GM19099 (cell line): ENCODE measurements around the gene ENPP4.

Source experiments
- POLR2A ChIP-seq: IDR thresholded peaks from 3 replicates; pipeline ENCODE4 v1.6.1; 2011; ENCODE audit warnings: low read depth; ENCODE audit not compliant: insufficient read length; ENCODE audit errors: extremely low read depth

The ENPP4 gene

DNA sequence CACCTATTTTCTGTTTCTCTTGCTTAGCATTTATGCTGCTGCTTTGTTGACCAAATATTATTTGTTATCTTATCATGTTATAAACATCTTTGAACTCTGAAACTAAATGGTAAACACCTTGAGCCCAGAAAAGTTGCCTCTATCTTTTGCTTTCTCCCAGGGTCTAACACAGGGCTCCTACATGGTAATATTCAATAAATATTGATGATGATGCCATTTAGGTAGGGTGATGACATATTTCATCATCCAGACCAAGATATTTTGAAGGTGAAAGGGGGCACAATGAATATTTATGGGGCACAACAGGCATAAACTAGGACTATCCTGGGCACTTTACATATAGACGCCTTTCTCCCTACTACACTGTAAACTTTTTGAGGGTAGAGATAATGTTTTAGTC, 11.6 kb upstream of the ENPP4 start:
- TF ChIP-seq POLR2A = no peak

DNA sequence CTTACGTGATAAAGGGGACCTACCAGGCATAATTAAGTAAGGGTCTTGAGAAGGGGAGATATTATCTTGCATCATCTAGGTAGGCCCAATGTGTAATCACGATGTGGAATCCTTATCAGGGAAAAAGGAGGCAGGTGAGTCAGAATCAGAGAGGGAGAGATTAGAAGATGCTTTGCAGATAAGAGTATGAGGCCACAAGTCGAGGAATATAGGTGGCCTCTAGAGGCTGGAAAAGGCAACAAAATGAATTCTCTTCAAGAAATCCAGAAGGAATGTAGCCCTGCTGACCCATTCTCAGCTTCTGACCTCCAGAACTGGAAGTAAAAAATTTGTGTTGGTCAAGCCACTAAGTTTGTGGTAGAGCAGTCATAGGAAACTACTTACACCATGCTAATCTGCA, 11.0 kb upstream of the ENPP4 start:
- TF ChIP-seq POLR2A = no peak

DNA sequence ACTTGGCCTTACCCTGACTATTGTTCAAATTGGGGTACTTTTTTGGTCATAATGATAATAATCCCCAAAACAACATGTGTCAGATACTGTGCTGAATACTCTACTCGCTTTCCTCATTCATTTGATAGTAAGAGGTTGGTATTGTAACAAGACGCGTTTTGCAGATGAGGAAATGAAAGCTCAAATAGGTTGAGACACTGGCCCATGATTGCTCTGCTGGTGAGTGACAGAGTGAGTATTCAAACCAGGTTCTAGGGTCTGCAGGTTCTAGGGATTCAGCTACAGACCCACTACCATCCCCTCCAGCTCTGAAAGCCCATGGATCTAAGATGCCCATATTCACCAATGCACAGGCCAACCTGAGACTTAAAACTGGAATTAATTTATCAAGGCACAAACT, 1.3 kb upstream of the ENPP4 start:
- no peak for TF ChIP-seq POLR2A

DNA sequence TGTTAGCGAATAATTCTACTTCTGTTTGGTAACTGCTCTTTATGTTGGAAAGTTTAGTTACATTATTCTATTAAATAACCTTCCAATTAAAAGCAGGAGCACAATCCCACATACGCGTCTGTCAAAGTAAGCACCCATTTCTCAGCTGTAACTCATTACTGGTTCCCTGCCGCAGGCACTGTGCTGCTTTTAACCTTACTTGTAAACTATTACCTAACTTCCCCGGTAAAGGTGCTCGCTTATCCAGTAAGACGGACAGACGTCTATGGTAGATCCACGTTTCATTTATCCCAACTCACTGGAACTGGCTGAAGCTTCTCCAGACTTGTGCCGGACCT, 529 bp upstream of the ENPP4 start:
- no peak for TF ChIP-seq POLR2A

DNA sequence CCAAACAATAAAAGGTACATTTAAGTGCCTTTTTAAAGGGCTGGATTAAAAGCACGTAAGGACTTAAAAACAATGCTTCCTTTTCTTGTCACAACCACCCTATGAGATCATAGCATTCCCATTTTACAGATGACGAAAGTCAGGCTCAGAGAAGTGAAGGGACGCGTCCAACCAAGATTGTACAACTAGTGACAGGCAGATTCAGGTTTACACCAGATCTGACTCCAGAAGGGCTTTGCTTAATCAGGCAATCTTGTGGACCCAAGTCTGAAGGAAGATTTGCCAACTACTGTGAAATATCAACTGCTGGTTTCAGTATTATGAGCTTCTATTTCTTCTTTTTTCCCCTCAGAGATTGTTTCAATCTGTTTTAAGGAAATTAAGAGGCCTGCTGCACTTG, 877 bp downstream of the ENPP4 start:
- no peak for TF ChIP-seq POLR2A

DNA sequence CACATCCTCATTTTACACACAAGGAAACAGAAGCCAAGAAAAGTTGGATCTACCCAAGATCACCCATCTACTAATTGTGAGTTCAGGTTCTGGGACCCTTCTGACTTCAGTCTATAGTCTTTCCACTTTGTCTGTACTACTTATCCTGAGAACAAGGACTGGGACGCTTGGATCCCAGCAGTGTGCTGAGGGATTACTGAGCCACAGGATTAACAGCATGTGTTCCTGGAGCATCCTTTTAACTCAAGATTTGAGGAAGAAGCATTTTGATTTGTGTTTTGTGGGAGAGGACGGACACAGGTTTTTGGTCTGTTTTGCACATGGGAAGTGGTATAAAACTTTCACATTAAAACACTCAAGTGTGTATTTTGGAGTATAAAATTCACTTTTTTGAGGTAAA, 4.4 kb downstream of the ENPP4 start:
- no peak for TF ChIP-seq POLR2A

DNA sequence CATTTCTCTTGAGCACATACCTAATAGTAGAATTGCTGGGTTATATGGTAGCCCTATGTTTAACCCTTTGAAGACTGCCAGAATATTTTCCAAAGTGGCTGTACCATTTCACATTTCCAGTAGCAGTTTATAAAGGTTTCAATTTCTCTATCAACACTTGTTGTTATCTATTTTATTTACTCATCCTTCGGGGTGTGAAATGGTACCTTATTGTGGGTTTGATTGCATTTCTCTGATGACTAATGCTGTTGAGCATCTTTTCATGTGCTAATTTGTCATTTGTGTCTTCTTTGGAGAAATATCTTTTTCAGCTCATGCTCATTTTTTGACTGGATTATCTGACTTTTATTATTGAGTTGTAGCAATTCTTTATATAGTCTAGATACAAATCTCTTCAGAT, 5.4 kb downstream of the ENPP4 start:
- TF ChIP-seq POLR2A = no peak

DNA sequence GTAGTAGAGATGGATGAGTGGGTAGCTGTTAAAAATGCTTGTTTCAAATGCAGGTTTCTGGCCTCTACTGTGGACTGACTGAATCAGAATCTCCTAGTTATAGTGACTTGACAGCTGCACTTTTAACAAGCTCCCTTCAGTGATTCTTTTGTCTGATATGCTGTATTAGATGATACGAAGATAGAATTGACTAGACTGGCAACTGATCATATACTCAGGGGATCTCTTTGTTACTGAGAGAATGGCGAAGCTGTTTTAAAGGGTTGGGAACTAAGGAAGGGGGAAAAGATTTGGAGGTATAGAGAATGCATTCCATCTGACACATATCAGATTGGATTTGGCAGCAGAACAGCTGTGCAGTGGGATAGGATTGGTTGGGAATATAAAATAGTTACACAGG, 7.0 kb downstream of the ENPP4 start:
- no peak for TF ChIP-seq POLR2A

DNA sequence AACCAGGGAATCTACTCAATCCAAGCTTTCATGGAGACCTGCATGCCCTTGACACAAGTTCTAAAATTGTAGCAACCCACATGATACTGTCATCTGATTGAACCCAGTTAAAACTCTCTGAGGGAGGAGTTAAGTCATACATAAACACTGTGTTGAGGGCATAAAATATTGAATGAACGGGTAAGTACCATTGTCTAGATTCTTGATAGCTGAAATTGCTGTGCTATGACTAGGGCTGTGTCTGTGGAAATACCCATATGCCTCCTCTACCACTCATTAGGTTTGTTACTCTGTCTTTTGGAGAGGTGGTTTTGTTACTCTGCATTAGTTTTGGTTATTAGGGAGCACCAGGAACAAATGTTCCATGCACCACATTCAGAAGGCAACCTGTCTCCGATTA, 7.6 kb downstream of the ENPP4 start:
- no peak for TF ChIP-seq POLR2A

DNA sequence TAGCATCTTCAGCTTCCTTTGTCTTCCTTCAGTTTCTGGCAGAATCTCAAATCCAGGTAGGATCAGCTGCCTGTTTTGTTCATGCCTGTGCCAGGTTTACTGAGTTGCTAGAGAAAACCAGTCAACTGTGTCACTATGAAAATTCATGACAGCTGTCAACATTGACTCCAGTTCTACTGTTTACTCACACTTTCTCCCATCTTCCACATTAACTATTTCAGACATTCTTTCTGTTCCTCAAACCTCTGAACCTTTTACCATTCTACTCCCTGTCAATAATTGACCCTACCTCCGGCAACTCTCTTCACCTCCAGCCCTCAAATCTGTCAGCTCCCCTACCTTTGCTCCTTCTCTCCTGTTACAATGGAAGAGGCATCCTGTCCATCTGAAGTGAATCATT, 8.5 kb downstream of the ENPP4 start:
- TF ChIP-seq POLR2A = no peak

DNA sequence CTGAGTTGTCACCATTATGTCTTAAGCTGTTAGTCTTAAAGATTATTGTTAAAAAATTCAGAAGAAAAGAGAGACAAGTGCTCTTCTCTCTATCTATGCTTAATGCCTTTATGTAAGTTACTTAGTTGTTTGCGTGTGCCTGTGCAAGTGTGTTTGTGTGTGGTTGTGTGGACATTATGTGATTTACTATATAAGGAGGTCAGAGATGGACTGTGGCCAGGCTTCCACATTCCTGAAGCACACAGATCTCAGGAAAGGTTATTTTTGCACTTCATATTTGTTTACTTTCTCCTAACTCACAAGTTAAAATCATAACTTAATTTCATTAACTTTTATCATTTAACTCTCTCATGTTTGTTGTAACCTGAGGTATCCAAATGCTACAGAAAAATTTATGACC, 14.5 kb downstream of the ENPP4 start:
- TF ChIP-seq POLR2A = no peak

DNA sequence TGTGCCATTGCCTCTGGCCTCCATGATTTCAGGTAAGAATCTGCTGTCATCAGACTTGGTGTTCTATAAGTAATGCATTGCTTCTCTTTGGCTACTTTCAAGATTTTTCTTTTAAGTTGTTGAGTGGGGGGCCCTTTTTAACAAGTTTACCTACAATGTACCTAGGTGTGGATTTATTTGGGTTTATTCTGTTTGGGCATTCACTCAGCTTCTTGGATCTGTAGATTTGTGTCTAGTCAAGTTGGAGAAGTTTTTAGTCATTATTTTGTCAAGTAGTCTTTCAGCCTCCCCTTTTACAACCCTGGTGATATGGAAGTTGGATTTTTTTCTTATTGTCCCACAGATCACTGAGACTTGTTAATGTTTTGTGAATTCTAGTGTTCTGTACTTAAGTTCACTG, 26.9 kb downstream of the ENPP4 start:
- TF ChIP-seq POLR2A = no peak

DNA sequence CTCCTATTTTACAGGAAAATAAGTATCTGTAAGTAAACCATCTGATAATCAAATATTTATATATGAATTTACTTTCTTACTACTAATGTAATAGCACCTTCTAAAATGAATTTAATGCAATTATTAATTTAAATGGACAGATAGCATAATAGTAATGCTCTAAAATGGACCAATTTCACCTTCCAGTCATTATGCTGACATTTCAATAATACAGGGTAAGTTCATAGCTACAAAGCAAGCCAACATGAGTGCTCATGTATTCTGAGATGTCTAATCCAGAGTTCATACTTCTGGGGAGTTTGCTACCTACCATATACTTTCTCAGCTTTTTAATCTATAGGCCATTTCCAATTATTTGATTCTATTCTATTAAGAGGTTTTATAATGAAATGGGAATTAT, 29.4 kb downstream of the ENPP4 start:
- no peak for TF ChIP-seq POLR2A

DNA sequence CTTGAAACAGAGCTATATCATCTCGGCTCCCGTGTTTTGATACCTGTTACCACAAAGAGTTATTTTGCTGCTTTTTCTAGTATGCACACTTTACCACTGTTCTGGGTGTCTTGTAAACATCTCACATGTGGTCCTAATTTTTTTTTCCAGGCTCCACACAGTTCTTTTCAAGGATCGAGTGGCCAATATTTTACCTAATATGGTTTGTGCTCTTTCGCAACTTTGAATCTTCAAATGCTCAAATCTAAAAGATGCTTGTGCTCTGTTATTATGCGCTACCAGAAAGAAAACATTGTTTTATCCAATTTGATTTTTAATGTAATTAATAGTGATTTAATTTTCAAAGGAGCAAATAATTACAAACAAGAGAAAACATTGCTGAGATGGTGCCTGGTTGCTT, 30.3 kb downstream of the ENPP4 start:
- no peak for TF ChIP-seq POLR2A

DNA sequence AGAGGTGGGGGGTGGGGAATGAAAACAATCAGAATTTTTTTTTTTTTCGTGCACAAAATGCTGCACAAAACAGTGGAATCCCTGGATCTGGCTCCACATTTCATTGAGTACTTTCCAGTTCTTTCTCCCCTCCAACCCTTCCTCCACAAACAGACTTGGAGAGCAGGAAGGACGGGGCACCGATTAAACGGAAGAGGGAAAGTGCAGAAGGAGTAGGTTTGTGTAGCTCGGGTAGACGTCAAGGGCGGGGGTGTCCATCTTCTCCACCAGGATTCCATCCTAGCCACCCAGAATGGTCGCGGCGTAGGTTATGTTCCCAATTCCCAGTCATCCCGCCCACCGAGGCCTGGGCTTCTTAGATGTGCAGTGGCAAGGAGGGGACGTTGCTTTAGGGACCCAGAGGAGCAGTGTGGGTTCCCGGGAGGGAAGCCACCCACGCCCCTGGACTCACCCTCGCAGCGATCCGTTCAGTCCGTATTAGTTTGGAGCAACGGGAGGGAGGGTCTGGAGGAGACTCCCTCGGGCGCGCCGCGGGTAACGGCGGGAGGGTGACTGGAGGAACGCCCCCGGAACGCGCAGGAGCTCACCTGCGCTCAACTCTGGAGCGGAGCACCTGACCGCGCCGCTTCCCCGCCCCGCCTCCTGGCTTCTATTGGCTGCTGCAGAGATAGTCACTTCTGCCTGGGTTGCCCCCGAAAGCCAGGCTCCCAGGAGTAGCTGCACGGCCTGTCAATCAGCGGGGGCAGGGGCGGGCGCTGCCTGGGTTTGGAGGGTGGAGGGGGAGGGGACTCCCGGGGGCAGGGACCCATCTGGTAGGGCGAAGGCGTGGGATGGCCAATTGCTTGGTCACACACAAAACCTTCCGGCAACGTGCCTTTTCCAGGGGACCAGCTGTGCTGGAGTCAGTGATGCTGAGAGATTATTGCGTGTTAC, 40.8 kb downstream of the ENPP4 start, which contains the start of gene ENPP5:
ENPP5 (minus strand) TSS at position 624 of the 933 bp plus-strand sequence. CDS start 2,718 bp downstream, outside the sequence.
- peak; percentile 28 for TF ChIP-seq POLR2A

DNA sequence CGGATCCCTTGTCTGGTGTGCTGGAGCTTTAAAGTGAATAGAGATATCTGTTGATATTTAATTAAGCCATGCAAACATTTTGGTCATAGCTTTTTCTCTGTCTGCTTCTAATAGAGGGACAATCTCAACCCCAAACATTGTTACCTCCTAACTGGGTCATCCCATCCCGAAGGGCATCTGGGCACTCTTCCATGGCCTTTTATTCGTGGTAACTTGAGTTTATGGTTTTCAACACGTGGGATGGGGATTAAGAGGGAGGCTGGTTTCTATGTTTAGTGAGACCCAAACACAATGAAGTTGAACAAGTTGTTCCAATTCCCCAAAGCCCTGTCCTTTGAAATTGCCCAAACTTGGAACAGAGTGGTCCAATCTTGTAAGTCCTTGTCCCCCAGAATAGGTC, 42.4 kb downstream of the ENPP4 start:
- no peak for TF ChIP-seq POLR2A

DNA sequence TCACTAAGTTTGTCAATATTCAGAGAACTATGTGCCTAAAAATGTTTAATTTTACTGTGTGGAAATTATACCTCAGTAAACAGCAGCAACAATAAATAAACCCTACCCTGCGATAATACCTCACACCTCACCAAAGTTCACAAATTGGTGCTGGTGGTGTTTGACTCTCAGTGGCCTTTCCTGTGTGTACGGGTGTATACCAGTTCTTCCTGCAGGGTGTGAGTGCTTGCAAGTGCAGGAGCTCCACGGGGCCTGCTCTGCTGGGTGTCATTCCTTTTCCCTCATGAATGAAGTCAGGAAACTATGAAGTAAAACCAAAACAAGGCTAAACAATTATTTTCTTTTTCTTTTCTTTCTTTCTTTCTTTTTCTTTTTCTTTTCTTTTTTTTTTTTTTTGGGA, 45.1 kb downstream of the ENPP4 start:
- TF ChIP-seq POLR2A = no peak
